HepG2 (cell line): ENCODE results near the gene LIME1. TPM values are rescaled to one million over a fixed set of nuclear protein-coding genes. Genes with fewer than 3 reads are reported as not detected.

Experiments used
- AHDC1 ChIP-seq: sonication (generic); formaldehyde crosslinking; IDR thresholded peaks from 2 replicates; pipeline ENCODE4 v1.5.1; 2020; ENCODE audit warnings: mild to moderate bottlenecking, missing genetic modification reagents, borderline replicate concordance
- GPN1 ChIP-seq: sonication (generic); formaldehyde crosslinking; IDR thresholded peaks from 2 replicates; pipeline ENCODE4 v1.5.1; 2020; ENCODE audit warnings: missing genetic modification reagents, borderline replicate concordance
- MAZ ChIP-seq, 2 experiments: sonication (generic) in 1 of 2; formaldehyde crosslinking in 1 of 2; IDR thresholded peaks; 2 replicates each; pipeline versions ENCODE4 v1.5.0 to v1.6.1; 2012 to 2020; ENCODE audit warnings: low read depth in 2 of 2, mild to moderate bottlenecking in 2 of 2, borderline replicate concordance in 1 of 2, improper control_type of control experiment in 1 of 2, low read length in 1 of 2, missing genetic modification reagents in 1 of 2, moderate library complexity in 1 of 2
- NFE2L1 ChIP-seq: sonication (generic); formaldehyde crosslinking; IDR thresholded peaks from 2 replicates; pipeline ENCODE4 v1.4.0; 2020; ENCODE audit warnings: missing genetic modification reagents, mild to moderate bottlenecking, borderline replicate concordance
- PHF21A ChIP-seq: sonication (generic); formaldehyde crosslinking; IDR thresholded peaks from 2 replicates; pipeline ENCODE4 v1.5.0; 2020; ENCODE audit warnings: mild to moderate bottlenecking, missing genetic modification reagents
- PTBP1 ChIP-seq: fragments of 200-400 bp; formaldehyde crosslinking; IDR thresholded peaks from 2 replicates; pipeline ENCODE4 v1.6.1; 2018; ENCODE audit warnings: low read length, low read depth; ENCODE audit not compliant: poor library complexity, severe bottlenecking
- RFX3 ChIP-seq: IDR thresholded peaks from 2 replicates; pipeline ENCODE4 v1.6.1; 2016; ENCODE audit warnings: missing biosample characterization, missing genetic modification reagents
- SKI ChIP-seq: fragments of 450-650 bp; IDR thresholded peaks from one replicate; pipeline ENCODE4 v1.6.1; 2018; ENCODE audit warnings: mild to moderate bottlenecking; ENCODE audit not compliant: partially characterized antibody
- TFAP4 ChIP-seq: sonication (generic); IDR thresholded peaks from 2 replicates; pipeline ENCODE4 v1.6.1; 2016; ENCODE audit warnings: low read depth, borderline replicate concordance
- UBTF ChIP-seq: sonication (generic); formaldehyde crosslinking; IDR thresholded peaks from 2 replicates; pipeline ENCODE4 v1.4.0; 2020; ENCODE audit warnings: mild to moderate bottlenecking, missing genetic modification reagents
- ZNF160 ChIP-seq: sonication (generic); formaldehyde crosslinking; IDR thresholded peaks from 2 replicates; pipeline ENCODE4 v1.8.0; 2022; ENCODE audit warnings: mild to moderate bottlenecking, inconsistent platforms, missing genetic modification reagents
- ZNF451 ChIP-seq: sonication (generic); formaldehyde crosslinking; IDR thresholded peaks from 2 replicates; pipeline ENCODE4 v1.5.0; 2020; ENCODE audit warnings: mild to moderate bottlenecking, missing genetic modification reagents
- ZNF589 ChIP-seq: sonication (generic); formaldehyde crosslinking; conservative IDR thresholded peaks from 2 replicates; pipeline ENCODE4 v1.8.0; 2022; ENCODE audit warnings: mild to moderate bottlenecking, moderate library complexity, missing genetic modification reagents
- ZNF674 ChIP-seq: sonication (generic); formaldehyde crosslinking; IDR thresholded peaks from 2 replicates; pipeline ENCODE4 v1.5.0; 2020; ENCODE audit warnings: low read depth, mild to moderate bottlenecking, missing genetic modification reagents
- ZNF770 ChIP-seq: sonication (generic); formaldehyde crosslinking; IDR thresholded peaks from 2 replicates; pipeline ENCODE4 v1.5.0; 2020; ENCODE audit warnings: mild to moderate bottlenecking, missing genetic modification reagents
- ZSCAN25 ChIP-seq: sonication (generic); formaldehyde crosslinking; IDR thresholded peaks from 2 replicates; pipeline ENCODE4 v1.8.0; 2022; ENCODE audit warnings: mild to moderate bottlenecking, missing genetic modification reagents
- polyA plus RNA-seq, 8 experiments: library from polyadenylated mRNA; depleted of rRNA in 3 of 8; stranded (reverse) in 7 of 8; unstranded in 1 of 8; fragments of >200 nt; fragmentation: Illumina TruSeq in 4 of 8; extraction: Trizol in 4 of 8; gene quantifications; 2 replicates each; pipeline versions ENCODE4 v1.2.1 to v1.2.3, GENCODE V29; 2011 to 2016; ENCODE audit warnings: low read depth in 4 of 8, missing spikeins in 1 of 8, mixed read lengths in 1 of 8; ENCODE audit not compliant: insufficient read depth in 1 of 8
- total RNA-seq, 5 experiments: library from RNA; depleted of rRNA; stranded (reverse); fragments of >200 nt; fragmentation: Illumina TruSeq; extraction: Trizol; gene quantifications; 2 replicates each; pipeline ENCODE4 v1.2.3, GENCODE V29; 2016; ENCODE audit warnings: low read depth in 1 of 5

The LIME1 gene
- total and polyA plus RNA-seq, 2 of the 13 experiments (the other 11 are each of a cell fraction or from before 2014, with no cell fraction given) = 13.0 to 61.5 TPM

GRCh38 chr20:63708301-63709148 is 27.9 kb upstream of the LIME1 start (continued):
- TF ChIP-seq ZNF160 (CRISPR knock-in tag) = no peak
- no peak for TF ChIP-seq ZNF674 (CRISPR knock-in tag)
- no peak for TF ChIP-seq AHDC1
- no peak for TF ChIP-seq ZSCAN25 (CRISPR knock-in tag)
- TF ChIP-seq ZNF589 (CRISPR knock-in tag) = 0 out of 2 replicates have a peak, but pooled peaks have one; percentile 35
- no peak; the same call in 1 of the 2 replicates for TF ChIP-seq NFE2L1 (CRISPR knock-in tag)
- no peak for TF ChIP-seq GPN1 (CRISPR knock-in tag)
- no peak for TF ChIP-seq ZNF451 (CRISPR knock-in tag)
- TF ChIP-seq ZNF770 = no peak
- TF ChIP-seq SKI = peak; percentile 14
- peak; percentile 18; the same call in 1 of the 2 replicates for TF ChIP-seq TFAP4
- TF ChIP-seq PHF21A (CRISPR knock-in tag) = no peak
- TF ChIP-seq RFX3 = no peak
- TF ChIP-seq UBTF = 0 out of 2 replicates have a peak, but pooled peaks have one; percentile 10
- TF ChIP-seq MAZ (IDR thresholded peaks at IDR 0.05; ENCODE audit: borderline replicate concordance, low read depth, low read length) = no peak
- TF ChIP-seq MAZ (CRISPR knock-in tag; IDR thresholded peaks at IDR 0.05; ENCODE audit: low read depth) = no peak
- no peak for TF ChIP-seq PTBP1
